HG03025 (cell line): ENCODE data around the gene OR10AD1.
A peak's percentile ranks its signal among the peaks of the same experiment; 100 is the strongest.

ENCODE experiments used
- ATAC-seq: cut with Tn5 transposase; IDR thresholded peaks from one replicate; pipeline ENCODE4 v1.9.1; 2021; ENCODE audit warnings: mild to moderate bottlenecking, moderate library complexity; ENCODE audit not compliant: unreplicated experiment, low FRiP score

Gene OR10AD1

DNA sequence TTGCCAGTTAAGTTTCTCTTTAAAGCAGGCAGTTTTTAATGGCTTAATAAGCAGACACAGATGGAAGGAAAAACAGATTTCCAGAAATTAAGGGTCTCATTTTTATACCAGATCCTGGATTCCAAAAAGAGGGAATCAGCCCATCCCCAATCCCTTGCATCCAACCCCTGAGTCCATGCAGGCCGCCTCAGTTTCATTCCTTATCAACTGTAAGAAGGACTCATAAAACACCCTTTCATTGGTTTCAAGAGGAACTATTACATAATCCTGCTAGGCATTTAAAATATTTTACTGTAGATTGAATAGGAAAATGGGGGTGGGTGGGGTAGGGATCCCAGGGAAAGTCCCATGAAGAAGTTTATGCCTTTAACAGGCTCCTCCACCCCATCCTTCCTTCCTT is 10.2 kb downstream of the OR10AD1 start:
- no peak for ATAC-seq

DNA sequence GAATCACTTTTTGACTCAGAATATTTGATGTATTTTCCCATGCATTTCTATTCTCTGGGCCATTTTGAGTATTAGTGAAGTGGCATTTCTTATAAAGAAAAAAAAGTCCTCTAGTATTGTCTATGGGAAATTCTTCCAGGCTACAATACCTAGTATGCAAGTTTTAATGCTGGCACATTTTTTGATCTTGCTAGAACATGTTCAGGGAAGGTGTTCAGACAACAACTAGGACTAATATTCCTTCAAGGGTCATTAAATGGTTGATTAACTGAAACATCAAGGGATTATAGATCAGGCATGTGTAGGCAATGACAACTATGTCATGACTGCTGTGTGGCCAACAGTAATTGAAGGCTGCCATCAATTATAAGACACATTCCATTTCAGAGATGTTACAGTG is 12.0 kb downstream of the OR10AD1 start:
- ATAC-seq: no peak

DNA sequence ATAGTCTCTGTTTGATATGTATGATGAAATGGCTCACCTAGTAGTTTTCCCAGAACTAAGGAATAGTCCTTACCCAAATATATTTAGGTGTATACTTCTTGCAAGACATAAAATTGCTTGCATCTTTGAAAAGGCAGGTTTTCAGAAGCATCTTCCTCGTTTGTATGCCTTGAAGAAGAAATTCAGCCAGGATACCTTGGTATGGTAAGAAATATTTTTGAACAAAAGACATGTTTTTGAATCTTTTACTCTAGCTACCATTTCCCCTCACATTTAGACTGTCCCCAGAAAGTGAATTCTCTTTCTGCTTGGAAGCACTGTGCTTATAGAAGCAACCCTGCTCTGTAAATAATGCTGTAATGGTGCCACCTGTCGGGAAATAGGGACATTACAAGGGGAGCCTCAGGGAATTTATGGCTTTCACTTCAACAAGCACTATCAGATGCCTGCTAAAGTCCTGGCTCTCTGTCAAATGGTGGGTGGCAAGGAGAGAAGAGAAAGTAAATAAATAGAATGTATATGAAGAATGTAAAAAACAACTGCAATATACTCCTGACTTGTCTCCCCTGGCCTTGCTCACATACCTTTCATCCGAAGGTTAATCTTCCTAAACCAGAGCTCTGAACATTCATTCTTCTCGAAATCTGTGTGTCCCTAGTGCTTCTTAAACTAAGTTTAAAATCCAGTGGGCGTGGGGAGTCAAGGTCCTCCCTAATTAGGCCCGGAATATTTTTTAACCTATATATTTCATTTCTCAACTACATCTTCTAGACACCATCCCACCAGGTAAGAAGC is 13.6 kb downstream of the OR10AD1 start:
- ATAC-seq: no peak

DNA sequence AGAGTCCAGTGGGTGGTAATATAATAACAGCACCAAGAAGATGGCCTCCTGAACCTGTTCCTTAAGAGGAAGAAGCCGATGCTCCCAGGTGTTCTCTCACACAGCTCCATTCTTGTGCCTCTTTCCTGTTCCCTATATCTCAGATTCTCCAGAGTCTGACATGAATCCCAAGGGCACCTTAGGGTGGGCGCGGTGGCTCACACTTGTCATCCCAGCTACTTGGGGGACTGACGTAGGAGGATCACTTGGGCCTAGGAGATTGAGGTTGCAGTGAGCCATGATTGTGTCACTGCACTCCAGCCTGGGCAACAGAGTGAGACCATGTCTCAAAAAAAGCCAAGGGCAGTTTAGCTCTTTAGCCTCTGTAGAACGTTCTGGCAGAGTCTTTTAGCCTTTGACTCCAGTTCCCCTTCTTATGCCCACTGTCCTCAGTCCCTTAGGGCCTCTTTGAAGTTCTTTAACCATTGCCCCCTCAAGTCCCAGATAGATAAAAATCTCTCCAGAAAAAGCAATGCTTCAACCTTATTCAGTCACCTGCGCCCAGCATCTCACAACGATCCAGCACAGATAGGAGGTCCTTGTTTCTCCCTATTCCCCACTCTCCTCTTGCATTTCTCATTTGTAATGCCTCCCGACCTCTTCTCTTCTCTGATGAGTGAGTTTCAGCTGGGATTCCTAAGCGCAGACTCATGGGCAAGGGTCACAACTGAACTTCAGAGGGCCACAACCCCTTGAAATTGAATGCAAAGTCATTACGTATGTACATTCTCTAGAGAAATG is 15.0 kb downstream of the OR10AD1 start:
- ATAC-seq: no peak

DNA sequence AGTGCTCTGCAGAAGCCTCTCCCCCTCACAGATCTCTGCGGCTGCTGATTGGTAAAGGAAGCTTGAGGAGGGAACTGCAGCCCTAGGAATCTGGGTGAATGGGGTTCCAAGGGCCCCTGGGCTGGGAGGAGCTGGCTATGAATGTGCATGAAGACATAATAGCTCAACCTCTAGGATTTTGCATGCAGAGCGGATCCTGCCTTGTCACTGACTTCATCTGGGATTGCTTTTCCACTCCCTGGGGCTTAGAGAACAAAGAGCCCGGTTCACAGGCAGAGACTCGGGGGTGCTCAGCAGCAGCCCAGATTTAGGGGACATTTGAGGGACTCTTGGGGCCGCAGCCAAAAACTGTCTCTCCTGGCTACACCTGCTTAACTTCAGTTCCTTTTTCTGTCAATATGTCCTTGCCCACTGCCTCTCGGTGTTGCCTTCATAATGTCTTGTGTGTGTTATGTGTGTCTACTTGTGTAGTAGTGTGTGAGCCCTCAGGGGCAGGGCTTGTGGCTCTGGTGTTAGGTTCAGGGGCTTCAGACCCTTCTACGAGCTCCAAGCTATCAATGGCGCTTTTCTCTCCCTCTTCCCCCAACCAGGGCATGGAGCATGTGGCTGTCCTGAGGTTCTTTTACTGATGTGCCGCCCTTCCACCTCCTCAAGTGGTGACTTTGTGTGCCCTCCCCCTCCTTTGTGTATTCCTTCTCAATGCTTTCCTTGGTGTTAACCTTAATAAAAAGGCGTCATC is 17.7 kb downstream of the OR10AD1 start:
- ATAC-seq: no peak

DNA sequence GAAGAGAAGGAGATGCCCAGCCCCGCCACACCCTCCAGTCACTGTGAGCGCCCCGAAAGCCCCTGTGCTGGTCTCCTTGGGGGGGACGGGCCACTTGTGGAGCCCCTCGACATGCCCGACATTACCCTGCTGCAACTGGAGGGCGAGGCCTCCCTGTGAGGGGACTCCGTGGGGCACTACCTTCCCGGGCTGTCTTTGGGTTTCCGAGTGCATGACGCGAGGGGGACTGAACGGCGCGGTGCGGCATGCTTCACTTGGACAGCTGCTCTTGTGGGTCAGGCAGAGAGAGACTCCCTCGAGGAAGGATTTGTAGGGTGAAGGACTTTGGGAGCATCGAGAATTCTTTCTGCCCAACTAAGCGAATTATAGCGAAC is 18.6 kb downstream of the OR10AD1 start:
- ATAC-seq: no peak

DNA sequence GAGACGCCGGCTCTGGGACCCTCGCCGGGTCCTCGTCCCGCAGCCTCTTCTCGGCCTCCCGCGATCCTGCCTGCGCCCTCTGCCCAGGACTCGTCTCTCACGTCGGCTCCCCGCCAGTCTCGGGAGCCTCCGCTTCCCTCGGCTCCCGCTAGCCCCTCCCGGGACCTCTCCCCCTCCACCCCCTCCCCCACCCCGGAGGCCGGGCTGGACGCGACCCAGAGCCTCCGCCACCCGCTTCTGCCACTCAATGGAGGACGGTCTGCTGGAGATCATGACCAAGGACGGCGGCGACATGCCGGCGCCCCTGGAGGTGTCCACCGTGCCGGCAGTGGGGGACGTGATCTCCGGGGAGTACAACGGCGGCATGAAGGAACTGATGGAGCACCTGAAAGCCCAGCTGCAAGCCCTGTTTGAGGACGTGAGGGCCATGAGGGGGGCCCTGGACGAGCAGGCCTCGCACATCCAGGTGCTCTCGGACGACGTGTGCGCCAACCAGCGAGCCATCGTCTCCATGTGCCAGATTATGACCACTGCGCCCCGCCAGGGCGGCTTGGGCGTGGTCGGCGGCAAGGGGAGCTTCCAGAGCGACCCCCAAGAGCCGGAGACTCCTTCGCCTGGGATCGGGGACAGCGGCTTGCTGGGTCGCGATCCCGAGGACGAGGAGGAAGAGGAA is 19.1 kb downstream of the OR10AD1 start:
- no peak for ATAC-seq

DNA sequence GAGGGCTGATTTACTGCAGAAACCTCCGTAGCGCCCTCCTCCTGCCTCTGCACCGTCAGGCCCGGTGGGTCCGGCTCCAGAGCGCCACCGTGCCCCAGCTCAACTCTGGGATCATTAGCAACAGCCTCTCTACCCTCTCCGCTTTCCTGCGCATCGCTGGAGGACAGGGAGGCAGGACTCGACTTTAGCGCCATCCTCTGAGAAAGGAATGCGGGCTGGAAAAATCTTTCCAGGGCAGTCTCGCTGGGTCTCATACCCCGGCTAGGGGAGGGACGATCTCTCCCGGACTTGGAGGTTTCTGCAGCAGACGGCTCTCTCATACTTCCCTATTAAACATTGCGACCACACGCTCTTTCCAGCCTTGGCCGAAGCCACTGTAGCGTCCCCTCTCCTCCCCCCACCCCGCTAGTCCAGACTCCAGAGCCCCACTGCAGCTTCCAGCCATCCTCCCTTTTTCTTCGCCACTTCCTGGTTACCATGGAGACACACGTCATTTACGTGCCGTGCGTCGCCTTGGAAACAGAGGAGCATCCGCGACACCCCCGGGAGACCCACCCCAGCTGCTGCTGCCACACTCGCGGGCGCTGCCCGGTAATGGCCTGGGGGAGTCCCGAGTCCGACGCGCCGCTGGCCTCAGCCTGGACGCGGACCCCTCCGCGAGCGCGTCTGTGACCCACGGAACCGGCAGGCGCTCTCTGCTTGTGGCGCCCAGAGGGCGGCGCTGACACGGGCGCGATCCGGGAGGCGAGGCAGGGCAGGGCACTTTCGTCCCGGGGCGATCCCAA is 19.8 kb downstream of the OR10AD1 start, which contains the start of gene CCDC184:
CCDC184 (plus strand) TSS at position 554 of the 785 bp plus-strand sequence. CDS start 479 bp downstream, outside the sequence.
- peak; percentile 72 for ATAC-seq

DNA sequence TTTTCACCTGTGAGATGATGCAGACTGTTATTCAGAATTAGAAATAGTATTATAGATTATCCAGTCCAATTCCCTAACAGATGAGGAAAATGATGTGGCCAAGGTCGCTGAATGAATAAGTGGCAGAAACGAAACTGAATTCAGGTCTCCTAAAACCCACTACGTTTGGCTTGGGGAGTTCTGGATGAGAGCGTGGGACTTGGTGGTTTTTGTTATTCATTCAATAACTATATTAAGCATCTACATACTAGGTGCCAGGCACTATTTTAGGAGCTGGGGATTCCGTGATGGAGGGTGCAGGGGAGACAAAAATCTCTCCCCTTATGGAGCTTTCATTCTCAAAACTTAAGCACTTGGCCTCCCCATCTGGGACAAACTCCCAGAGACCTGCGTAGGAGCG is 20.5 kb downstream of the OR10AD1 start:
- no peak for ATAC-seq

DNA sequence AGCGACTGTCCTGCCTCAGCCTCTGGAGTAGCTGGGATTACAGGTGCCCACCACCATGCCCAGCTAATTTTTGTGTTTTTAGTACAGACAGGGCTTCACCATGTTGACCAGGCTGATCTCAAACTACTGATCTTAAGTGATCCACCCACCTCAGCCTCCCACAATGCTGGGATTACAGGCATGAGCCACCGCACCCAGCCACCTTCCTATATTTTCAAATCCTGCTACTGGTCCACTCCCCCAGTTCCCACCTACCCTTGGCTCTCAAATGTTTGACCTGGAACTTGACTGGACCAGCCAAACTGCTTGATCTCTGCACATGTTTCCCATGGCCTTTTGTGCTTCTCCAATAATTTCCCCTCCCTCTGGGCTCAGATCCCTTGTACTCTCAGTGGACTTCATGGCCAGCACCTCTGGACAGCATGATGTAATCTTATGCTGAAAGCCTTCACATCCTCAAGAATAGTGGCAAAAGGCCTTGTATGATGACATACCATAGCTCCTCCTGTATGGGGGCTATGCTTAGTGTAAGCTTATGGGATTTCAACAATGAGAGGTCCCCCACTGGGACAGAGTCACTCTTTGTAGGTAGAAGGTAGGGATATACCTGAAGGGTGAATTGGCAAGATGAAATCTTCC is 22.1 kb downstream of the OR10AD1 start:
- no peak for ATAC-seq

DNA sequence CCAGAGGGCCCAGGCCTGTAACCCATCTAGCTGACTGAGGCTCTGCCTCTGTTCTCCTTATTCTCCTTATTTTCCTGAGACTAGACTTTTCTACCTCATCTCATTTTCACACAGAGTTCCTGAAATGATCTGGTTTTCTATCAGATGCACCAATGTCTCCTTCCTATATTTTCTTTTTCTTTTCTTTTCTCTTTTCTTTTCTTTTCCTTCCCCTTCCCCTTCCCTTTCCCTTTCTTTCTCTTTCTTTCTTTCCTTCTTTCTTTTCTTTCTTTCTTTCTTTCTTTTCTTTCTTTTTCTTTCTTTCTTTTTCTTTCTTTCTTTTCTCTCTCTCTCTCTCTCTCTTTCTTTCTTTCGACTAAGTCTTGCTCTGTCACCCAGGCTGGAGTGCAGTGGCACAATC is 22.7 kb downstream of the OR10AD1 start:
- no peak for ATAC-seq

DNA sequence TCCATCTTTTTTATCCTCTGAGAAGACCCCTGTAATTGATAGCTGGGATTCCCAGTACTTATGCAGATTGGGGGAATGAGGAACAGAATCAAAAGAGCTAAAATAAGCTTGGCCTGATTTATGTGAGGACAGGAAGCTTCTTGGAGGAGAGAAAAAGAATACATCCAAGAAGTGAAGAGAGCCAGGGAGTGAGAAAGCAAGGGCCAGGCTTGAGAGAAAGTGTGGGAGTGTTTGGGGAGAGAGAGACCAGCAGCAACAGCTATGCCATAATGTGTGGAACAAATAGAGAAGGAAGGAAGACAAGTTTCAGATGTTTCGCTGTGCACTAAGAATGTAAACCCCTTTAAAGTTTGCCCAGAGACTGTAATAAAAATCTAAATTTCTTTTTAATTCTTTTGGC is 23.6 kb downstream of the OR10AD1 start:
- no peak for ATAC-seq

DNA sequence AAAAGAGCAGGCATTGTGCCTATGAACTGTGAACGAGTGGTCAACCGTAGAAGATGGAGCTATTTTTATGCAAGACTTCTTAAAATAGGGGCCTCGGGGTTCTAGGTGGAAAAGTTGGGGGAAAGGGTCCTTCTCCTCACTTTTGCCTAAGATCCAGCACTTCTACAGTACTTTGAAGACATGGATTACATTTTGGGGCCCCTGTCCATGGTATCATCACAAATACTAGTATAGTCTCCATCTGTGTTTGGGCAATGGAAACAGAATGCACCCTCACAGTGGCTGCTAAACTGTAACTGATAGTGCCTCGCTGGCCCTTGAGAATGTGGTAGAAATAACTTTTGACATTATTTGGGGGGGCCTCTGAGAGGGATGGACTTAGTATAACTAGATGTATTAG is 25.1 kb downstream of the OR10AD1 start:
- no peak for ATAC-seq

DNA sequence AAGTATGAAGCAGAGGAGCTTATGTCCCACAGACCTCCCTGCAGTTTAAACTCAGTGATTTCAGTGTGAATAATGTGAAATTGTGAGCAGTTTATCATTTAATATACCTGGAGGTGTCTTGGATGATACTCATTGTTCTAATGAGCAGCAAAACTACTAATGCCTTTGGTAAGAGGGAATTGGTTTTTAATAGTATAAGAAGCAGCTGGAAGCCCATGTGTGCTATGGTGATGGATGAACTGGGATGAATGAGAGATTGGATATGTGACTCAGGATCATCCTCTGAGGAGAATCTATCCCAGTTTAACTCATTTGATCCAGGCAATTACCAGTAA is 26.7 kb downstream of the OR10AD1 start:
- no peak for ATAC-seq

DNA sequence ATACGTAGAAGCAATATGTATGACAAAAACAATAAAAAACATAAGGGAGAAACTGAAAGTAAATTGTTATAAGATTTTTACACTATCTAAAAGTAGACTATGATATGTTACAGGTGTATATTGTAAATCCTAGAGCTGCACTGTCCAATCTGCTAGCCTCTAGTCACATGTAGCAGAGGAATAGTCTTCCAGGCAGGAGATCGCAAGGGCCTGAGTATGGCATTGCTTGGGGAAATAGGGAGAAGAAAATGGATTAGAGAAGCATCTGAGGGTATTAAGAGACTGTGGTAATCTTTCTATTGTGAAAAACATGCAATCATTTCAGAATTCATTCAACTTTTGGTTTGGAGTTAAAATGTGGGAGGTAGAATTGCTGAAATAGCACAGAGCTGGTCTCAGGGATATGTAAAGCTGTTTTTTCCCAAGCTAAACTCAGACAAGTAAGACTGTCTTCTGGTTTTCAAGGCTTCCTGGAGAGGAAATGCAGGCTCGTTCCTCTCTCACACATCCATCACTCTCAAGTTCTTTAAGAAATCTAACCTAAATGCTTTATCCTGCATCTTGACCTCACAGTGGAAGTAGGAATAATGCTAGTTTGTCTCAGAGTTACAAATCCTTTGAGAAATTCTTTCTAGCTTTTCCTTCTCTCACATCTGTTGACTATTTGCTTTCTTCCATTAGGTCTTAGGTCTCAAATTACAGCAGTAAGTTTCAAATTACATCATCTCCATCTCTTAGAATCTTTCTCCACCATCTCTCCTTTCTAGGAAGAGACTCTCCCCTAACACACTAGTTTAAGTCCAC is 27.3 kb downstream of the OR10AD1 start:
- ATAC-seq: no peak

DNA sequence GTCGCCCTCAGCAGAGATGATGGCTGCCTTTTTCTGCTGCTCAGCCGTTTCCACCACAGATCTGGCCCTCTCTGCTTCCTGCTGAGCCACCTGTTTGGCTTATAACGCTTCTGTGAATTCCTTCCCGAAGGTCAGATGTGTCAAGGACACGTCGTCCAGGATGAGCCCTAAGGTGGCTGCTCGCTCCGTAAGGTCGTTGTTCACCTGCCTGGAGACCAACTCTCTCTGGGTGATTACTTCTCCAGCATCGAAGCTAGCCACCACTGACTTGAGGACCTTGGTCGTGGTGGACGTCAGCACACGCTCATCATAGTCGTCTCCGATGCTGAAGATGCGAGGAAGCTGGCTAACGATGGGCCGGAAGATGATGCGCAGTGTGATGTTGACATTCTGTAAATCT is 34.1 kb downstream of the OR10AD1 start:
- ATAC-seq: no peak

DNA sequence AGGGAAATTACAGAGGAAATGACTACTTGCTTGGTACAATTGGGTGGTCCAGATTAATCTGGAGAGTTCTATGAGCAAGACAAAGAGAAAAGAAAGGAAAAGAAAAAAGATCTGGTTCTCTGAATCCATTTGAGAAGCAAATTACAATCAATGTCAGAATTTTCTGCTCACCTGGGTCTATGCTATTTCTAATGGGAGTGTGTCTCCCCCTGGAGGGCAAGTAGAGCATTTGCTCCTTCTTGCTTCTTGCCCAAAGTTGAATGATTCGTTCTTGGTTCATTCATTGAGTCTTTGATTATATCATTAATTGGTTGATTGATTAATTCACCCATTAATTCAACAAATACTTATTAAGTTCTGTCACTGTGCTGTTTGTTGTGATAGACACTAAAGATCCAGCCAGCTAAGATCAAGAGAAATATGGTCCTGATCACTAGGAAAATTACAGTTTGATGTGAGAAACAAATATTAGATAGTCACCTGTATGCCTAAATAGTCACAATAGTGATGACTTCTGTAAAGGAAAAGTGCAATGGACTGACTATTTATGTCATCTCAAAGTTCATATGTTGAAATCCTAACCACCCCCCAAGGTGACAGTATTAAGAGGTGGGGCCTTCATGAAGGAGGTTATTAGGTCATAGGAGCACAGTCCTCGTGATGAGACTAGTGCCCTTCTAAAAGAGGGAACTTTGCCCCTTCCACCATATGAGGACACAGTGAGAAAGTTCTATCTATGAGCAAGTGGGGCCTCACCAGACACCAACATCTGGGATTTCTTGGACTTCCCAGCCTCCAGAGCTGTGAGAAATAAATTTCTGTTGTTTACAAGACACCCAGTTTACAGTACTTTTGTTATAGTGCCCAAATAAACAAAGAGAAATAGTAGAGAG is 37.8 kb downstream of the OR10AD1 start:
- no peak for ATAC-seq

DNA sequence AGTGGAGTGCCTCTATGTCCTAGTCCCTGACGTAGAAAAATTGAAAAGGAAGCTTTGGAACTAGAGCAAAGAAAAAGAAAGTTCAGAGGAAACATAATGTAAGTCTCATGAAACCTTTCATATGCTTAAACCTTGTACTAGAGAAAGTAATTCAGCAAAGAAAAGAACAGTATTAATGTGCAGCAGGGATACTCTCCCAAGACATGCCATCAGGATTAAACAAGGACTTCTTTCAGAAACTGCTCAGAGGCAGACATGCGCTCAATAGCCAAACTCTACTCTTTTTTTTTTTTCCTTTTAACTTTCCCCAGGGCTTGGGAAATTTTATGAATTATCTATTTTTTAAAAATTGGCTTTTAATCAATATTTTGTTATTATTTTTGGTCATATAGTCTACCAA is 38.6 kb downstream of the OR10AD1 start:
- no peak for ATAC-seq
